ENCODE data around the gene SOSTDC1. TPM values are rescaled to one million over a fixed set of nuclear protein-coding genes. Genes with fewer than 3 reads are reported as not detected.

Gene SOSTDC1
- total RNA-seq, 1 donor from 2014 or later: not detected

DNA sequence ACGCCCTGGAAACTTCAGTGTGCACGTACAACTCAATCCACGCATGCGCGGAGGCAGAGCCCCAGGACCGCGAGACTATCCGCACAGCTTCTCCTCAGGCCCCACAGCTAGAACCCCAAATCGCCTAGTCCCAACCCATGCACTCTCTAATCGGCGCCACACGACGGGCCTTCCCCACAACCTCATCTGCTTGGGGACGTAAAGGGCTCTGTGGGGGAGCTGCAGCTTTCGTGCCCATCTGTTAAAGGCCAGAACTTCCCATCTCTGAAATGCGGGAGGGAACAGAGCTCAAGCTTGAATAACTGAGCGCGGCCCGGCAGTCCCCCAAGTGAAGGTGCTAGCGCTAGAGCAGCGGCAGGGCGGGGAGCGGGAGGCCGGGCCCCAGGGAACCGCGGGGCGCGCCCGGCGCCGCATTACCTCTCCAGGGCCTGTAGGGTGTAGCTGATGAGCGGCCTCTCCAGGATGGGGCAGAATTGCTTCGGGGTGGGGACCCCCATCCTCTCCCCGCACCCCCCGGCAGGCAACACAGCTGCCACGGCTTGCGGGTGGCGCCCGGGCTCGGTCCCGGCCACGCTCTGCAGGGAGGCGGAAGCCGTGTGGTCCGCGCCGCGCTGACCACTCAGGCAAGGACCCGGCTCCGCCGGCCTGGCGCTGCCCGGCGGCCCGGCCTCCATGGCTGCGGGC lies 44.7 kb downstream of the SOSTDC1 start:
- intact Hi-C loops (cut with micrococcal nuclease): loop anchor here (1.0 to 10.0 kb wide), 8 partner anchors 145 to 1524 kb away; partner anchors contain the start of genes AHR, ANKMY2, SNX13 and TSPAN13

- intact Hi-C loops (cut with micrococcal nuclease): loop anchor here (1.0 to 10.0 kb wide), 8 partner anchors 145 to 1525 kb away; partner anchors contain the start of genes AHR, ANKMY2, SNX13 and TSPAN13
These were observed 45.2 kb downstream of the SOSTDC1 start for GRCh38 chr7:16420329-16420648.

DNA sequence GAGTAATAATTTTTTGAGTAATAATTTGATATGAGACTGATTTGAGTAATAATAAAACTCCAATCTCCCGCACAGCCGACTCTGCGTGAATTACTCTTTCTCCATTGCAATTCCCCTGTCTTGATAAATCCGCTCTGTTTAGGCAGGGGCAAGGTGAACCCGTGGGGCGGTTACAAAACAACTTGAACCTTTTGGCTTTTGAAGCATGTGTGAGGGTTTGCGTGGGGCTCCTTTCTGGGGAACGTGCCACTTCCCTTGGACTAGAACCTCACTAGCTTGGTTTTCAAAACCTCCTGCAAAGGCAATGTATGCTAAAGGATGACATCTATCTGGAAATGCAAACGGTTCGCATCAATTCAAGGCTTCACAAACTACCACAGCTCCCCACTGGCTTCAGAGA lies 45.7 kb downstream of the SOSTDC1 start:
- intact Hi-C loops (cut with micrococcal nuclease): loop anchor here (1.0 to 10.0 kb wide), 8 partner anchors 145 to 1525 kb away; partner anchors contain the start of genes AHR, ANKMY2, SNX13 and TSPAN13

DNA sequence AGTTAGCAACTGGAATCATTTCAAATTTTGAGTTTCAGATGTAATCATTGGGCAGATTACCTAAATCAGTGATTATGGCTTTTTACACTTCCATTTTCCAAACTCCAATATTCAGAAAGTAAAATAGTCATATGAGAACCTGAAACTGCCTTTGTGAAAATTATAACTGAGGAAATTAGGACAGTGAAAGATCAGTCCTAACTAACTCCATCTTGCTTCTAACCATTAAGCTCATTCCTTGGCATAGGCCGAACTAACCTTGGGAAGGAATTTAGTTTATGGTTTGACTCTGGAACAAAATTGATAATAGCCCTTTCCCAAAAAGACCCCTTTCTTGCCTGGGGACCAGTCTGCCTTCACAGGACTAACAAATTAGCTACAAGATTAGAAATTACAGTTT lies 46.4 kb downstream of the SOSTDC1 start:
- intact Hi-C loops (cut with micrococcal nuclease): no loop called here

GRCh38 chr7:16417906-16418305 lies 47.6 kb downstream of the SOSTDC1 start:
- intact Hi-C loops (cut with micrococcal nuclease): no loop called here

DNA sequence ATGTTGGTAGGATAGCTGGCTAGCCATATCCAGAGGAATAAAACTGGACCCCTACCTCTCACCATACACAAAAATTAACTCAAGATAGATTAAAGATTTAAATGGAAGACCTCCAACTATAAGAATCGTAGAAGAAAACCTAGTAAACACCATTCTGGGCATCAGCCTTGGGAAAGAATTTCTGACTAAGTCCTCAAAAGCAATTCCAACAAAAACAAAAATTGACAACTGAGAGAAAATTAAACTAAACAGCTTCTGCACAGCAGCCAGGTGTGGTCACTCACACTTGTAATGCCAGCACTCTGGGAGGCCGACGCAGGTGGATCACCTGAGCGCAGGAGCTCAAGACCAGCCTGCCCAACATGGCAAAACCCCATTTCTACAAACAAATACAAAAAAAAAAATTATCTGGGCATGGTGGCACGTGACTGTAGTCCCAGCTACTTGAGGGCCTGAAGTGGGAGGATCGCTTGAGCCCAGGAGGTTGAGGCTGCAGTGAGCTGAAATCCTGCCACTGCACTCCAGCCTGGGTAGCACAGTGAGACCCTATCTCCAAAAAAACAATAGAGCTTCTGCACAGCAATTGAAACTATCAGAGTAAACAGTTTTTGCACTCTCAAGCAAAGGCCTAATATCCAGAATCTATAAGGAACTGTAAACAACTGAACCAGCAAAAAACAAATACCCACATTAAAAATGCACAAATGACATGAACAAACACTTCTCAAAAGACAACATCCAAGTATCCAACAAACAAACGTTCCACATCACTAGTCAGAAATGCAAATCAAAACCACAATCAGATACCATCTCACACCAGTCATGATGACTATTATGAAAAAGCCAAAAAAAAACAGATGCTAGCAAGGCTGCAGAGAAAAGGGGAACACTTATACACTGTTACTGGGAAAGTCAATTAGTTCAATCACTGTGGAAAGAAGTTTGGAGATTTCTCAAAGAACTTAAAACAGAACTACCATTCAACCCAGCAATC lies 49.0 kb downstream of the SOSTDC1 start:
- intact Hi-C loops (cut with micrococcal nuclease): no loop called here

GRCh38 chr7:16412274-16413254 lies 53.0 kb downstream of the SOSTDC1 start:
- intact Hi-C loops (cut with micrococcal nuclease): no loop called here

Other genes with a start within 250 kb of the SOSTDC1 start
- 1.1 and 1.2 TPM in 2 replicates for gene CRPPA, start 44.2 kb downstream of the SOSTDC1 start, total RNA-seq
- gene LRRC72, start 61.1 kb upstream of the SOSTDC1 start, total RNA-seq: not detected in 2 replicates
- gene ANKMY2, start 180.0 kb upstream of the SOSTDC1 start, total RNA-seq: 9.8 TPM in 2 replicates
- gene BZW2, start 180.4 kb upstream of the SOSTDC1 start, total RNA-seq: 53.6 and 59.9 TPM in 2 replicates

Measured in T-helper 2 cell treated with Interferon-gamma antibody and Interleukin-4, amounts not matched to agents 100 ng/mL and 5 ng/mL, for 36 hours (primary cell).